Caco-2 (cell line): ENCODE results near the gene ZNF576. TPM values are rescaled to one million over a fixed set of nuclear protein-coding genes. Genes with fewer than 3 reads are reported as not detected.

Experiments used
- BruUV-seq: library from RNA; stranded (reverse); fragments of 400-500 nt; replicated peaks from 2 replicates; lab custom pipeline; 2021; lab: Mats Ljungman, UMichigan
- CTCF ChIA-PET: fragments of 300-600 bp; sonication (Branson Sonifier 250); formaldehyde crosslinking; loops from one replicate; lab custom pipeline; 2022; ENCODE audit warnings: antibody characterized with exemption; lab: Charles Lee
- POLR2A ChIA-PET: fragments of 300-600 bp; sonication (Branson Sonifier 250); formaldehyde crosslinking; loops from one replicate; lab custom pipeline; 2022; ENCODE audit warnings: antibody characterized with exemption; lab: Charles Lee
- DNase-seq, 2 experiments: peaks; one replicate each; pipeline versions ENCODE4 v3.0.0 to v3.0.0-alpha.2; 2020 to 2022
- H3K27me3 ChIP-seq: replicated peaks from 2 replicates; pipeline ENCODE4 v1.6.0; 2011; ENCODE audit warnings: low read length; ENCODE audit not compliant: control insufficient read depth, insufficient read depth
- H3K36me3 ChIP-seq: 2 replicates; pipeline ENCODE4 v1.5.1; 2011; ENCODE audit warnings: low read length; ENCODE audit not compliant: control insufficient read depth, insufficient read depth
- H3K4me1 ChIP-seq: fragments of 250-450 bp; sonication (Bioruptor Pico); 2 replicates; pipeline ENCODE4 v1.5.1; 2020; ENCODE audit warnings: mild to moderate bottlenecking
- H3K4me3 ChIP-seq: 2 replicates; pipeline ENCODE4 v1.5.1; 2011; ENCODE audit warnings: low read depth, mild to moderate bottlenecking, control low read depth, low read length
- H3K9me3 ChIP-seq: fragments of 250-450 bp; sonication (Bioruptor Pico); 2 replicates; pipeline ENCODE4 v1.5.1; 2020; ENCODE audit warnings: mild to moderate bottlenecking, moderate library complexity
- H3K27ac Mint-ChIP-seq: one replicate; pipeline ENCODE4 v1.8.0; 2022; ENCODE audit warnings: mixed read lengths; ENCODE audit not compliant: unreplicated experiment
- H3K27me3 Mint-ChIP-seq: one replicate; pipeline ENCODE4 v1.8.0; 2022; ENCODE audit warnings: mixed read lengths; ENCODE audit not compliant: insufficient read depth, unreplicated experiment
- H3K36me3 Mint-ChIP-seq: one replicate; pipeline ENCODE4 v1.8.0; 2022; ENCODE audit warnings: mild to moderate bottlenecking, mixed read lengths; ENCODE audit not compliant: insufficient read depth, unreplicated experiment
- H3K4me1 Mint-ChIP-seq: one replicate; pipeline ENCODE4 v1.8.0; 2022; ENCODE audit warnings: low read depth, mixed read lengths; ENCODE audit not compliant: unreplicated experiment
- H3K4me3 Mint-ChIP-seq: one replicate; pipeline ENCODE4 v1.8.0; 2022; ENCODE audit warnings: mild to moderate bottlenecking, moderate library complexity, mixed read lengths; ENCODE audit not compliant: unreplicated experiment
- H3K9me3 Mint-ChIP-seq: one replicate; pipeline ENCODE4 v1.8.0; 2022; ENCODE audit warnings: mixed read lengths; ENCODE audit not compliant: unreplicated experiment
- CTCF ChIP-seq, 2 experiments: fragments of 200-600 bp in 1 of 2; IDR thresholded peaks; 1 replicate in 1 of 2; 2 replicates in 1 of 2; pipeline versions ENCODE4 v1.5.1 to v1.8.0; 2011 to 2022; ENCODE audit warnings: antibody characterized with exemption in 1 of 2, control low read depth in 1 of 2, inconsistent platforms in 1 of 2, low read depth in 1 of 2, low read length in 1 of 2, mild to moderate bottlenecking in 1 of 2, moderate library complexity in 1 of 2; ENCODE audit not compliant: insufficient read depth in 1 of 2, severe bottlenecking in 1 of 2, unreplicated experiment in 1 of 2
- intact Hi-C: fragments of 100-400 bp; cut with micrococcal nuclease; formaldehyde crosslinking; loops from one replicate; pipeline ENCODE4 v1.10.0; 2022; ENCODE audit not compliant: unreplicated experiment
- total RNA-seq: library from RNA; stranded (reverse); gene quantifications from 2 replicates; pipeline ENCODE4 v1.2.3, GENCODE V29; 2022

The ZNF576 gene
- total RNA-seq, 1 experiment from 2014 or later, result 13.2 TPM

GRCh38 chr19:43616306-43616705, 19.9 kb downstream of the ZNF576 start:
- no peak overlapping the region for H3K27ac Mint-ChIP-seq
- H3K4me3 Mint-ChIP-seq, result no peak overlapping the region
- H3K4me1 ChIP-seq, result peaks cover 4% of the 10 kb centered on the region; the same call in 1 of the 2 replicates
- peaks cover 30% of the 10 kb centered on the region for H3K36me3 Mint-ChIP-seq
- TF ChIP-seq CTCF (IDR thresholded peaks at IDR 0.05; ENCODE audit: insufficient read depth in 1 of 2, low read depth in 1 of 2, low read length in 1 of 2, severe bottlenecking in 1 of 2, unreplicated experiment in 1 of 2), result no peak
- H3K36me3 ChIP-seq, result peaks cover 1% of the 10 kb centered on the region; the same call in 1 of the 2 replicates
- H3K27me3 Mint-ChIP-seq, result no peaks in the 10 kb centered on the region
- peaks cover 8% of the 10 kb centered on the region for H3K4me1 Mint-ChIP-seq
- H3K4me3 ChIP-seq, result no peak overlapping the region
- no peaks in the 10 kb centered on the region for H3K27me3 ChIP-seq
- ChIA-PET CTCF (interaction anchor here (0.5 kb wide), 1 partner anchor 66 kb away, joined by 3 read pairs; no protein-coding TSS in a partner anchor), POLR2A (no interaction called here)
- no peak for DNase-seq
- no peaks in the 10 kb centered on the region for H3K9me3 ChIP-seq
- intact Hi-C loops, result no loop called here
- no TSS peak for BruUV-seq
- H3K9me3 Mint-ChIP-seq, result no peaks in the 10 kb centered on the region

GRCh38 chr19:43616954-43617353, 20.6 kb downstream of the ZNF576 start:
- CTCF ChIA-PET, result no interaction called here
- H3K27ac Mint-ChIP-seq, result no peak overlapping the region
- H3K4me3 Mint-ChIP-seq, result no peak overlapping the region
- intact Hi-C loops, result no loop called here
- no peak for DNase-seq
- Histone ChIP-seq H3K4me1 (peaks cover 4% of the 10 kb centered on the region; the same call in 1 of the 2 replicates), H3K4me3 (no peak overlapping the region), H3K27me3 (no peaks in the 10 kb centered on the region), H3K9me3 (no peaks in the 10 kb centered on the region), H3K36me3 (peaks cover 1% of the 10 kb centered on the region; the same call in 1 of the 2 replicates)
- H3K27me3 Mint-ChIP-seq, result no peaks in the 10 kb centered on the region
- no peaks in the 10 kb centered on the region for H3K9me3 Mint-ChIP-seq
- H3K36me3 Mint-ChIP-seq, result peaks cover 24% of the 10 kb centered on the region
- BruUV-seq, result no TSS peak
- peaks cover 8% of the 10 kb centered on the region for H3K4me1 Mint-ChIP-seq
- POLR2A ChIA-PET, result no interaction called here
- no peak for TF ChIP-seq CTCF (IDR thresholded peaks at IDR 0.05; ENCODE audit: insufficient read depth in 1 of 2, low read depth in 1 of 2, low read length in 1 of 2, severe bottlenecking in 1 of 2, unreplicated experiment in 1 of 2)

GRCh38 chr19:43618921-43619261, 22.5 kb downstream of the ZNF576 start:
- TF ChIP-seq CTCF (IDR thresholded peaks at IDR 0.05; ENCODE audit: insufficient read depth in 1 of 2, low read depth in 1 of 2, low read length in 1 of 2, severe bottlenecking in 1 of 2, unreplicated experiment in 1 of 2), result no peak
- DNase-seq, result no peak
- Mint-ChIP-seq H3K4me1 (peaks cover 8% of the 10 kb centered on the region), H3K4me3 (peak overlapping the region; percentile 96), H3K27me3 (no peaks in the 10 kb centered on the region), H3K27ac (peak overlapping the region; percentile 100), H3K9me3 (no peaks in the 10 kb centered on the region), H3K36me3 (peaks cover 17% of the 10 kb centered on the region)
- intact Hi-C loops, result loop anchor here (1.0 to 2.0 kb wide), 3 partner anchors 16 to 49 kb away; partner anchors contain the start of genes IRGQ and ZNF576
- Histone ChIP-seq H3K27me3 (no peaks in the 10 kb centered on the region), H3K9me3 (no peaks in the 10 kb centered on the region), H3K36me3 (no peaks in the 10 kb centered on the region), H3K4me3 (peak overlapping the region; percentile 90), H3K4me1 (peaks cover 4% of the 10 kb centered on the region; the same call in 1 of the 2 replicates)
- ChIA-PET CTCF (interaction anchor here (0.7 kb wide), 1 partner anchor 1169 kb away, joined by 4 read pairs; no protein-coding TSS in a partner anchor), POLR2A (interaction anchor here (1.7 kb wide), 1 partner anchor 50 kb away, joined by 4 read pairs; no protein-coding TSS in a partner anchor)
- TSS peak; percentile 78 for BruUV-seq
